Measurements from ENCODE around the gene PCBP3.

Gene PCBP3

GRCh38 chr21:45914321-45914845 is 270.9 kb downstream of the PCBP3 start:
- TF ChIP-seq CTCF (conservative IDR thresholded peaks at IDR 0.05; ENCODE audit: control insufficient read depth, insufficient read depth, low read depth, low read length) = no peak
- DNase-seq (ENCODE audit: low read depth) = no peak
- H3K4me3 ChIP-seq (ENCODE audit: control insufficient read depth, low read depth, low read length) = no peak overlapping the region

GRCh38 chr21:45916011-45916840 is 272.7 kb downstream of the PCBP3 start:
- no peak for DNase-seq (ENCODE audit: low read depth)
- H3K4me3 ChIP-seq (ENCODE audit: control insufficient read depth, low read depth, low read length) = no peak overlapping the region
- no peak for TF ChIP-seq CTCF (conservative IDR thresholded peaks at IDR 0.05; ENCODE audit: control insufficient read depth, insufficient read depth, low read depth, low read length)

GRCh38 chr21:45917241-45917640 is 273.7 kb downstream of the PCBP3 start:
- DNase-seq (ENCODE audit: low read depth) = no peak
- H3K4me3 ChIP-seq (ENCODE audit: control insufficient read depth, low read depth, low read length) = no peak overlapping the region
- no peak for TF ChIP-seq CTCF (conservative IDR thresholded peaks at IDR 0.05; ENCODE audit: control insufficient read depth, insufficient read depth, low read depth, low read length)

- TF ChIP-seq CTCF (conservative IDR thresholded peaks at IDR 0.05; ENCODE audit: control insufficient read depth, insufficient read depth, low read depth, low read length) = no peak
- DNase-seq (ENCODE audit: low read depth) = no peak
- no peak overlapping the region for H3K4me3 ChIP-seq (ENCODE audit: control insufficient read depth, low read depth, low read length)
Measured at GRCh38 chr21:45918011-45918410, 274.5 kb downstream of the PCBP3 start.

GRCh38 chr21:45918835-45919447 is 275.4 kb downstream of the PCBP3 start:
- TF ChIP-seq CTCF (conservative IDR thresholded peaks at IDR 0.05; ENCODE audit: control insufficient read depth, insufficient read depth, low read depth, low read length) = no peak
- no peak for DNase-seq (ENCODE audit: low read depth)
- no peak overlapping the region for H3K4me3 ChIP-seq (ENCODE audit: control insufficient read depth, low read depth, low read length)

- no peak overlapping the region for H3K4me3 ChIP-seq (ENCODE audit: control insufficient read depth, low read depth, low read length)
- DNase-seq (ENCODE audit: low read depth) = no peak
- TF ChIP-seq CTCF (conservative IDR thresholded peaks at IDR 0.05; ENCODE audit: control insufficient read depth, insufficient read depth, low read depth, low read length) = no peak
Measured at GRCh38 chr21:45919593-45919992, 276.1 kb downstream of the PCBP3 start.
